ENCODE results near the gene NOC4L. TPM values are rescaled to one million over a fixed set of nuclear protein-coding genes. Genes with fewer than 3 reads are reported as not detected.

Gene NOC4L
- polyA plus RNA-seq, 1 of the 3 experiments (the other 2 are of a cell fraction) = 12.9 TPM

DNA sequence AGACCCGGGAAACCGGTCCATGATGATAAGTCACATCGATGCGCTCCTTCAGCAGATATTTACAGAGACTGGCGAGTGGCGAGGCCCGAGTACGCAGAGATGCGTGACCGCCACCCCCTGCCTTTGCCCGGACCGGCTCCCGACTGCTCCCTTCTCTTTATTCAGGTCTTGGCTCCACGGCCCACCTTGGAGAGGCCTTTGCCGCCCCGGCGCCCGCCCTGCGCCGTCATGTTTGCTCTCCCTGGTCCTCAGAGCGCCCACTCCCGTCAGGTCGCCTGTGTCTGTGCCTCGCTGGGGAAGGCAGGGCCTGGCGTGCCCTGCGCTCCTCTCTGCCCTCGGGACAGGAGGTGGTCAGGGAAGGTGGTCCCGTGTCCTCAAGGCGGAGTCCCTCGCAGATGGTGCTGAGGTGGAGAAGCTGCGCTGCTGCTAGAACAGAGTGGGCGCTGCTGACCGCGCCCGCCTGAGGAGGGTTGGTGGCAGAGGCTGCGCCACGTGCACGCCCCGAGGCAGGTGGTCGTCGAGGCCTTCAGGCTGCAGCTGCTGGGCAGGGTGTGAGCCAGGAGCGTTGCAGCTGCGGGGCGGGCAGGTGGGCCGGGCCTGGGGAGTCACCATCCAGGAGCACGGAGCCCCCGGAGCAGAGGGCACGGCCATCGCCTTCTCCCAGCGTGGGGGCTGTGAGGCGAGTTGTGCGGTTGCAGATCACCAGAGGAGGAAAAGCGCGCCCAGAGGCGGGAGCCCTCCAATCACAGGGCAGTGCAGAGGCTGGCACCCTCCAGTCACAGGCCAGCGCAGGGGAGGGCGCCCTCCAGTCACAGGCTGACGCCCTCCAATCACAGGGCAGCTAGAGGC, 27.3 kb upstream of the NOC4L start:
- 97% methylated on average over 37 of the region's 58 CpGs for WGBS (ENCODE audit: low lambda C conversion rate)
- TF ChIP-seq USF2 (IDR thresholded peaks at IDR 0.05; ENCODE audit: borderline replicate concordance, low read depth, low read length) (no peak), TCF12 (IDR thresholded peaks at IDR 0.05) (no peak), ELF1 (IDR thresholded peaks at IDR 0.05) (no peak), FOXM1 (IDR thresholded peaks at IDR 0.05; ENCODE audit: low read depth) (no peak), PBX3 (IDR thresholded peaks at IDR 0.05) (no peak), MEF2A (IDR thresholded peaks at IDR 0.05; ENCODE audit: borderline replicate concordance, low read depth) (no peak), SIN3A (IDR thresholded peaks at IDR 0.05; ENCODE audit: borderline replicate concordance, low read depth, low read length) (no peak), IRF3 (IDR thresholded peaks at IDR 0.05; ENCODE audit: low read depth, low read length) (no peak), FOSL2 (IDR thresholded peaks at IDR 0.05; ENCODE audit: borderline replicate concordance, low read depth) (no peak), FOXJ3 (CRISPR knock-in tag; IDR thresholded peaks at IDR 0.05) (no peak), REST (IDR thresholded peaks at IDR 0.05; ENCODE audit: low read depth, low read length) (no peak), GATA2 (CRISPR knock-in tag; IDR thresholded peaks at IDR 0.05) (no peak), RXRA (IDR thresholded peaks at IDR 0.05; ENCODE audit: borderline replicate concordance, low read depth) (no peak), NFIC (IDR thresholded peaks at IDR 0.05; ENCODE audit: borderline replicate concordance) (no peak)
- TF ChIP-seq, protein P1, sequence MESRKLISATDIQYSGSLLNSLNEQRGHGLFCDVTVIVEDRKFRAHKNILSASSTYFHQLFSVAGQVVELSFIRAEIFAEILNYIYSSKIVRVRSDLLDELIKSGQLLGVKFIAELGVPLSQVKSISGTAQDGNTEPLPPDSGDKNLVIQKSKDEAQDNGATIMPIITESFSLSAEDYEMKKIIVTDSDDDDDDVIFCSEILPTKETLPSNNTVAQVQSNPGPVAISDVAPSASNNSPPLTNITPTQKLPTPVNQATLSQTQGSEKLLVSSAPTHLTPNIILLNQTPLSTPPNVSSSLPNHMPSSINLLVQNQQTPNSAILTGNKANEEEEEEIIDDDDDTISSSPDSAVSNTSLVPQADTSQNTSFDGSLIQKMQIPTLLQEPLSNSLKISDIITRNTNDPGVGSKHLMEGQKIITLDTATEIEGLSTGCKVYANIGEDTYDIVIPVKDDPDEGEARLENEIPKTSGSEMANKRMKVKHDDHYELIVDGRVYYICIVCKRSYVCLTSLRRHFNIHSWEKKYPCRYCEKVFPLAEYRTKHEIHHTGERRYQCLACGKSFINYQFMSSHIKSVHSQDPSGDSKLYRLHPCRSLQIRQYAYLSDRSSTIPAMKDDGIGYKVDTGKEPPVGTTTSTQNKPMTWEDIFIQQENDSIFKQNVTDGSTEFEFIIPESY (IDR thresholded peaks at IDR 0.05; ENCODE audit: borderline replicate concordance, low read depth) = no peak
- TF ChIP-seq, protein P2, sequence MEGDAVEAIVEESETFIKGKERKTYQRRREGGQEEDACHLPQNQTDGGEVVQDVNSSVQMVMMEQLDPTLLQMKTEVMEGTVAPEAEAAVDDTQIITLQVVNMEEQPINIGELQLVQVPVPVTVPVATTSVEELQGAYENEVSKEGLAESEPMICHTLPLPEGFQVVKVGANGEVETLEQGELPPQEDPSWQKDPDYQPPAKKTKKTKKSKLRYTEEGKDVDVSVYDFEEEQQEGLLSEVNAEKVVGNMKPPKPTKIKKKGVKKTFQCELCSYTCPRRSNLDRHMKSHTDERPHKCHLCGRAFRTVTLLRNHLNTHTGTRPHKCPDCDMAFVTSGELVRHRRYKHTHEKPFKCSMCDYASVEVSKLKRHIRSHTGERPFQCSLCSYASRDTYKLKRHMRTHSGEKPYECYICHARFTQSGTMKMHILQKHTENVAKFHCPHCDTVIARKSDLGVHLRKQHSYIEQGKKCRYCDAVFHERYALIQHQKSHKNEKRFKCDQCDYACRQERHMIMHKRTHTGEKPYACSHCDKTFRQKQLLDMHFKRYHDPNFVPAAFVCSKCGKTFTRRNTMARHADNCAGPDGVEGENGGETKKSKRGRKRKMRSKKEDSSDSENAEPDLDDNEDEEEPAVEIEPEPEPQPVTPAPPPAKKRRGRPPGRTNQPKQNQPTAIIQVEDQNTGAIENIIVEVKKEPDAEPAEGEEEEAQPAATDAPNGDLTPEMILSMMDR (IDR thresholded peaks at IDR 0.05) = no peak
- Histone ChIP-seq H3K9me3 (no peaks in the 10 kb centered on the region), H3K9ac (no peak overlapping the region), H2AFZ (ENCODE audit: low read depth) (no peak overlapping the region), H3K4me2 (no peak overlapping the region), H3K4me3 (ENCODE audit: low read depth in 2 of 2, low read length in 1 of 2) (no peak overlapping the region), H3K27ac (ENCODE audit: low read depth in 2 of 2, low read length in 1 of 2) (no peak overlapping the region), H3K4me1 (ENCODE audit: control insufficient read depth in 1 of 2, insufficient read depth in 2 of 2, low read depth in 1 of 2, low read length in 1 of 2) (no peaks in the 10 kb centered on the region), H3K27me3 (ENCODE audit: insufficient read depth) (no peaks in the 10 kb centered on the region), H3F3A (replicated peaks; ENCODE audit: insufficient read depth) (no peaks in the 10 kb centered on the region), H4K20me1 (ENCODE audit: insufficient read depth) (no peaks in the 10 kb centered on the region), H3K36me3 (replicated peaks in 1 of 2; ENCODE audit: control insufficient read depth in 1 of 2, insufficient read depth in 2 of 2, low read length in 1 of 2) (peaks cover 20 to 58% of the 10 kb centered on the region in 2 experiments), H3K79me2 (ENCODE audit: insufficient read depth) (no peaks in the 10 kb centered on the region), H3K9me2 (no peaks in the 10 kb centered on the region)
- no peak for DNase-seq
- ChIA-PET CTCF (no interaction called here), POLR2A (no interaction called here)

Measured in SK-N-SH (cell line).